Uterus (tissue), 4 donors: Measurements from ENCODE around the gene TM2D3. TPM values are rescaled to one million over a fixed set of nuclear protein-coding genes. Genes with fewer than 3 reads are reported as not detected.
A peak's percentile ranks its signal among the peaks of the same experiment; 100 is the strongest.

ENCODE experiments used
- DNase-seq, 2 donors: peaks; one replicate each; pipeline ENCODE4 v3.0.0-alpha.2; 2019 to 2020
- H3K27ac ChIP-seq, 2 donors: fragments of 200-600 bp; sonication (generic); 1 replicate in 1 of 2; 2 replicates in 1 of 2; pipeline ENCODE4 v1.5.1; 2016 to 2018
- H3K27me3 ChIP-seq, 2 donors: fragments of 200-600 bp; sonication (generic); one replicate each; pipeline ENCODE4 v1.5.1; 2018 to 2019; ENCODE audit warnings: control low read depth in 1 of 2
- H3K36me3 ChIP-seq, 2 donors: fragments of 200-600 bp; sonication (generic); one replicate each; pipeline ENCODE4 v1.5.1; 2019; ENCODE audit warnings: control low read depth in 1 of 2
- H3K4me1 ChIP-seq, 2 donors: fragments of 200-600 bp; sonication (generic); one replicate each; pipeline ENCODE4 v1.5.1; 2018 to 2019; ENCODE audit warnings: control low read depth in 1 of 2
- H3K4me3 ChIP-seq, 2 donors: fragments of 200-600 bp; sonication (generic); 1 replicate in 1 of 2; 2 replicates in 1 of 2; pipeline ENCODE4 v1.5.1; 2018 to 2019; ENCODE audit warnings: mild to moderate bottlenecking in 1 of 2
- H3K9me3 ChIP-seq, 2 donors: fragments of 200-600 bp; sonication (generic); one replicate each; pipeline ENCODE4 v1.5.1; 2019; ENCODE audit warnings: control low read depth in 1 of 2
- POLR2A ChIP-seq, 2 donors: fragments of 450-650 bp; IDR thresholded peaks; one replicate each; pipeline ENCODE4 v1.6.1; 2016; ENCODE audit warnings: antibody characterized with exemption in 2 of 2, mild to moderate bottlenecking in 1 of 2, moderate library complexity in 1 of 2
- intact Hi-C: fragments of 100-400 bp; cut with DNase I; formaldehyde crosslinking; loops from one replicate; pipeline ENCODE4 v1.15.1; 2023; ENCODE audit warnings: low total_unique reads
- total RNA-seq, 4 donors: library from RNA; depleted of rRNA in 3 of 4; stranded (reverse); fragments of >200 nt in 3 of 4; gene quantifications; one replicate each; pipeline versions ENCODE4 v1.1.0 to v1.2.4, GENCODE V29; 2014 to 2023
- TF ChIP-seq, protein P1 (sequence below), 4 experiments: fragments of 200-600 bp in 2 of 4; fragments of 450-650 bp in 2 of 4; sonication (generic) in 2 of 4; IDR thresholded peaks; one replicate each; pipeline ENCODE4 v1.5.1; 2016 to 2019; ENCODE audit warnings: antibody characterized with exemption in 4 of 4, mild to moderate bottlenecking in 2 of 4, moderate library complexity in 1 of 4
- donor health status: DM: yes; HTN: yes; CAD: no.

Gene TM2D3
- total RNA-seq, 4 donors from 2014 or later: 14.7 to 65.0 (median 46.5) TPM

DNA sequence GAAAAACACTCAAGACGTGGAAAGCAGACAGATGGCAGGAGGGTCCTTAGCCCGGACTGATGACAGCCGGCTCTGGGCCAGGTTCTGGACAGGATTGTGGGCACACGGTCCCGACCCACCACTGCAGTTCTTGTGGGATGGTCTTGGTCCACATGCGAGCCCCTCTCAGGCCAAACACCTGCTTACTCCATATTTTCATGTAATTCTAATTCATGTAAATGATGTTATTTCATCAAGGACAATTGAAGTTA, 32.6 kb downstream of the TM2D3 start:
- H3K36me3 ChIP-seq: no peaks in the 10 kb centered on the region
- no peak overlapping the region for H3K4me3 ChIP-seq
- no peaks in the 10 kb centered on the region for H3K27me3 ChIP-seq
- no peaks in the 10 kb centered on the region for H3K4me1 ChIP-seq
- DNase-seq: no peak
- no peaks in the 10 kb centered on the region for H3K9me3 ChIP-seq
- intact Hi-C loops: no loop called here
- no peak overlapping the region for H3K27ac ChIP-seq
- TF ChIP-seq, protein P1, sequence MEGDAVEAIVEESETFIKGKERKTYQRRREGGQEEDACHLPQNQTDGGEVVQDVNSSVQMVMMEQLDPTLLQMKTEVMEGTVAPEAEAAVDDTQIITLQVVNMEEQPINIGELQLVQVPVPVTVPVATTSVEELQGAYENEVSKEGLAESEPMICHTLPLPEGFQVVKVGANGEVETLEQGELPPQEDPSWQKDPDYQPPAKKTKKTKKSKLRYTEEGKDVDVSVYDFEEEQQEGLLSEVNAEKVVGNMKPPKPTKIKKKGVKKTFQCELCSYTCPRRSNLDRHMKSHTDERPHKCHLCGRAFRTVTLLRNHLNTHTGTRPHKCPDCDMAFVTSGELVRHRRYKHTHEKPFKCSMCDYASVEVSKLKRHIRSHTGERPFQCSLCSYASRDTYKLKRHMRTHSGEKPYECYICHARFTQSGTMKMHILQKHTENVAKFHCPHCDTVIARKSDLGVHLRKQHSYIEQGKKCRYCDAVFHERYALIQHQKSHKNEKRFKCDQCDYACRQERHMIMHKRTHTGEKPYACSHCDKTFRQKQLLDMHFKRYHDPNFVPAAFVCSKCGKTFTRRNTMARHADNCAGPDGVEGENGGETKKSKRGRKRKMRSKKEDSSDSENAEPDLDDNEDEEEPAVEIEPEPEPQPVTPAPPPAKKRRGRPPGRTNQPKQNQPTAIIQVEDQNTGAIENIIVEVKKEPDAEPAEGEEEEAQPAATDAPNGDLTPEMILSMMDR (IDR thresholded peaks at IDR 0.05): no peak
- TF ChIP-seq POLR2A (IDR thresholded peaks at IDR 0.05): no peak

DNA sequence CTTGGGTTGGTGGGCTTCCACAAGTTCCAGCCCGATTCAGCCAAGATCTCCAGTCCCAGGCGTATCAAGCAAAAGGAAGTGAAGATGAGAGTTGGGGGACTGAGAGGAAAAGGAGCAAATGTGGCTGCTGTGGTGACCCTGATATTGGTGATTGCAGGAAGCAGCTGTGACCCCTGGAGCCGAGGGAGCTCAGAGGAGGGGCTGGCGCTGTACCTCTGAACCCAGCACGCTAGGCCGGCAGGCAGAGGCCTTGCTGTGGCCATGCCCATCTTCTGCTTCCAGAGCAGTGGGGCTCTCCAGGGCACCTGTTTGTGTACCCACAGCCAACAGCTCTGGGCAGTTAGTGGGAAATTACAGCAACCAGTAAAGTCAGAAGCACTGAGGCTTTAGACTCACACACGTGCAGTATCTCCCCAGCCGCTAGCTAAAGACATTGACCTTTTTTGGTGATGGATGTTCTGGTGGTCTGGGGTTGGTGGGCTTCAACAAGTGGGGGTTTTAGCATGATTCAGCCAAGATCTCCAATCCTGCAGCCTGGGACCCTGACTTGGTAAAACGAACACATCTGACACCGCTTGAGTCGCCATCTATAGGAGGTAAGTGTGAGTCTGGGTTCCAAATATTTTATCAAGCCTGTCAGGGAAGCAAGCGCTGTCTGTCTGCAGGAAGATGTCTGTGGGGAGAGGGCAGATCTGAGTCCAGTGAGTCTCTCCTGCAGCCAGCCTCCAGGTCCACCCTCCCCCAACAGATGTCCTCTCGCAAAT, 33.1 kb downstream of the TM2D3 start:
- no peak for DNase-seq
- Histone ChIP-seq H3K9me3 (no peaks in the 10 kb centered on the region), H3K27me3 (no peaks in the 10 kb centered on the region), H3K27ac (no peak overlapping the region), H3K4me3 (no peak overlapping the region), H3K4me1 (no peaks in the 10 kb centered on the region), H3K36me3 (no peaks in the 10 kb centered on the region)
- no peak for TF ChIP-seq POLR2A (IDR thresholded peaks at IDR 0.05)
- TF ChIP-seq, protein P1 (IDR thresholded peaks at IDR 0.05): no peak
- intact Hi-C loops: no loop called here

DNA sequence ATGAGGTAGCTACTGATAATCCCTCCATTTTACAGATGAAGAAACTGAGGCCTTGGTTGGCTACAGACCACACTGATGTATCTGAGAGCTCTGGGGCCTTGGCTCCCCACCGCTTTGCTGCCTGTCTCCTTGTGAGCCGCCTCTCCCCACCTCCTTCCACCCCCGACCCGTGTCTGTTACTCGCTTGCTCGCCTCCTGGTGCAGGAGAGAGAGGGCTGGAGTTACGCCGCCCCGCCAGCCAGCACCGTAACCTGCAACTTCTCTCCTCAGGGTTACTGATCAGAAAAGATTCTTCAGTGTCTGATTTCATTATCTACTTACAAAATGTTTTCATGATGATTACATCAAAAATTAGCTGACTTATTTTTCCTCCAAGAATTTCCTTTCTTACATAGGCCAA, 34.1 kb downstream of the TM2D3 start:
- Histone ChIP-seq H3K4me3 (no peak overlapping the region), H3K4me1 (no peaks in the 10 kb centered on the region), H3K27me3 (no peaks in the 10 kb centered on the region), H3K9me3 (no peaks in the 10 kb centered on the region), H3K36me3 (no peaks in the 10 kb centered on the region), H3K27ac (no peak overlapping the region)
- no peak for DNase-seq
- TF ChIP-seq POLR2A (IDR thresholded peaks at IDR 0.05): no peak
- TF ChIP-seq, protein P1 (IDR thresholded peaks at IDR 0.05): no peak
- intact Hi-C loops: no loop called here

DNA sequence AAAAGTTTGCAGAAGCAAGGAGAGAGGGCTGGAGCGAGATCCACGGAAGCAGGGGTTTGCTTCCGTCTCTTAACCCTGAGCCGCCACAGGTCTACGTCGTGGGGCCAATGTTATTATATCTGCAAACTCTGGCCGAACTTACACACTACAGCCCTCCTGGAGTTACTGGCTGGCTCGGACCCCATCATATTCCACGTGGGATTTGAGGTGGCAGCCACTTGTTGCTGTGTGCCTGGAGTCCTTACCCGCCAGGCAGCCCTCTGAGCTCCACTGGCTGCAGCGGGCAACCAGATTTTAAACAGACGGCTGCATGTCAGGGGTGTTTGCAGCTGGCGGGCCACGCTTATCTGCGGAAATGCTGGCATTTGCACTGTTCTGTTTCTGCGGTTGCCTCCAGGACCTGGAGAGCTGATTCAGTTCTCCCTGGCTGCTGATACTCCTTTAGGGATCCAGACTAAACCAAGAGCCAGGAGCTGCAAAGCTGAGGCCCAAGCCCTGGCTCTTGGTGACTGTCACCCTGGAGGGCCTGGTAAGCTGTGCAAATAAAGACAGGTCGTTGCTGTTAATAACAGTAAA, 34.7 kb downstream of the TM2D3 start:
- H3K4me1 ChIP-seq: no peaks in the 10 kb centered on the region
- H3K27ac ChIP-seq: no peak overlapping the region
- intact Hi-C loops: no loop called here
- H3K27me3 ChIP-seq: no peaks in the 10 kb centered on the region
- DNase-seq: no peak
- H3K4me3 ChIP-seq: no peak overlapping the region
- H3K36me3 ChIP-seq: no peaks in the 10 kb centered on the region
- no peak for TF ChIP-seq POLR2A (IDR thresholded peaks at IDR 0.05)
- TF ChIP-seq, protein P1 (IDR thresholded peaks at IDR 0.05): no peak
- H3K9me3 ChIP-seq: no peaks in the 10 kb centered on the region

DNA sequence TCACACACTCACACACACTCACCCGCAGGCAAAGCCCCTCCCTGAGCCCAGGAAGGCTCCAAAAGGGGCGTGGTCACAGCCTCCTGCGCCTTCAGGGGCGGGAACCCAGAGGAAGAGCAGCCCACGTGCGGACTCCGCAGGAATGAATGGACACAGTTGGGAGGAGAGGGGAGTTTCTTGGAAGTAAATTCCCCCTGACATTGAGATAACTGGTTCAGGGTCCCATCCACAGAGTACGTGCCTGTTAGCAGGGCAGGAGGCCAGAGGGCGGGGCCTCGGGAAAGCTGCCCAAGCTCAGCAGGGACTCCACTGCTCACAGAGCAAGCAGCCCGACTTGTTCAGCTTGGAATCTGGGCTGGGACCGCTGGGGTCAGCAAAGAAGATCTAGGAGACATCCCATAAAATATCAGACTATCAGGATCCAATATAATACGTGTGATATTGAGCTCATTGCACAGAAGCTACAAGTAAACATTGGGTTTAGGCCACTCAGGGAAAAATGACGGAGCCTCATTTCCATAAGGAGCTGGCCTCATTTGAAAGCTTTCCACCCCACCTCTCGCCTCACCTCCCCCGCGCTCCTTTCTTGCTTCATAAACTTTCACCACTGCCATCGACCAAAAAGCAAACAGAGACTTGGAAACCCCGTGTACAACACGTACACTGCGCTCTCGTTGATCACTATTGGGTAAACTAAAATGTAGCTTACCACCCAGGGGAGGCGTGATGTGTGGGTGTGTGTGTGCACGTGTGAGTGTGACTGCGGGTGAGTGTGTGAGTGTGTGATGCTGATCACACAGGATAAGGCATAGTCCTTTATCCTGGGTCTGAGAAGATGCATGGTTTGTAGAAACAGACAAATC, 36.0 kb downstream of the TM2D3 start:
- H3K4me1 ChIP-seq: no peaks in the 10 kb centered on the region
- H3K4me3 ChIP-seq: no peak overlapping the region
- H3K27ac ChIP-seq: peak overlapping the region in 1 of 2 donors; percentile 4
- DNase-seq: peak; percentile 62 to 78
- H3K36me3 ChIP-seq: no peaks in the 10 kb centered on the region
- intact Hi-C loops: no loop called here
- TF ChIP-seq, protein P1 (IDR thresholded peaks at IDR 0.05): no peak
- no peak for TF ChIP-seq POLR2A (IDR thresholded peaks at IDR 0.05)
- H3K27me3 ChIP-seq: no peaks in the 10 kb centered on the region
- no peaks in the 10 kb centered on the region for H3K9me3 ChIP-seq
